CD8-positive, alpha-beta memory T cell (primary cell): ENCODE results near the gene PYROXD2. TPM values are rescaled to one million over a fixed set of nuclear protein-coding genes. Genes with fewer than 3 reads are reported as not detected.

Experiments
- CTCF ChIA-PET: fragments of 350-600 bp; sonication (Branson Sonifier 250); formaldehyde crosslinking; loops from one replicate; lab custom pipeline; 2021; ENCODE audit warnings: antibody characterized with exemption; lab: Charles Lee
- POLR2A ChIA-PET: fragments of 350-600 bp; sonication (Branson Sonifier 250); formaldehyde crosslinking; loops from one replicate; lab custom pipeline; 2021; ENCODE audit warnings: antibody characterized with exemption; lab: Charles Lee
- DNase-seq, 5 donors: peaks; one replicate each; pipeline versions ENCODE4 v3.0.0 to v3.0.0-alpha.2; 2020 to 2022; ENCODE audit warnings: mixed read lengths in 1 of 5
- H3K27ac ChIP-seq: one replicate; pipeline ENCODE4 v1.7.0; 2013; ENCODE audit warnings: low read depth, mild to moderate bottlenecking, low read length, moderate library complexity
- H3K27me3 ChIP-seq: 2 replicates; pipeline ENCODE4 v1.7.0; 2013; ENCODE audit warnings: low read length, mild to moderate bottlenecking; ENCODE audit not compliant: insufficient read depth, poor library complexity, severe bottlenecking
- H3K36me3 ChIP-seq: 2 replicates; pipeline ENCODE4 v1.7.0; 2013; ENCODE audit warnings: mild to moderate bottlenecking, low read length, moderate library complexity; ENCODE audit not compliant: insufficient read depth
- H3K4me1 ChIP-seq: 2 replicates; pipeline ENCODE4 v1.7.0; 2013; ENCODE audit warnings: mild to moderate bottlenecking, low read length, moderate library complexity; ENCODE audit not compliant: insufficient read depth
- H3K4me3 ChIP-seq: 2 replicates; pipeline ENCODE4 v1.7.0; 2013; ENCODE audit warnings: mild to moderate bottlenecking, low read length
- H3K9me3 ChIP-seq: 2 replicates; pipeline ENCODE4 v1.7.0; 2013; ENCODE audit warnings: mild to moderate bottlenecking, low read length
- H3K27ac Mint-ChIP-seq, 8 donors: one replicate each; pipeline ENCODE4 v1.8.0; 2020 to 2021; ENCODE audit warnings: mixed read lengths in 8 of 8, mild to moderate bottlenecking in 6 of 8, inconsistent platforms in 3 of 8, moderate library complexity in 3 of 8
- H3K27me3 Mint-ChIP-seq, 2 donors: one replicate each; pipeline ENCODE4 v1.8.0; 2020 to 2021; ENCODE audit warnings: mixed read lengths in 2 of 2, mild to moderate bottlenecking in 1 of 2, moderate library complexity in 1 of 2
- H3K36me3 Mint-ChIP-seq, 3 donors: one replicate each; pipeline ENCODE4 v1.8.0; 2020 to 2021; ENCODE audit warnings: mixed read lengths in 3 of 3, inconsistent platforms in 1 of 3, mild to moderate bottlenecking in 1 of 3
- H3K4me1 Mint-ChIP-seq, 3 donors: one replicate each; pipeline ENCODE4 v1.8.0; 2020 to 2021; ENCODE audit warnings: mixed read lengths in 3 of 3, inconsistent platforms in 1 of 3, mild to moderate bottlenecking in 1 of 3
- H3K4me3 Mint-ChIP-seq, 7 donors: one replicate each; pipeline ENCODE4 v1.8.0; 2020 to 2021; ENCODE audit warnings: mixed read lengths in 7 of 7, mild to moderate bottlenecking in 6 of 7, moderate library complexity in 4 of 7, inconsistent platforms in 2 of 7
- H3K9me3 Mint-ChIP-seq, 5 donors: one replicate each; pipeline ENCODE4 v1.8.0; 2020 to 2022; ENCODE audit warnings: mixed read lengths in 5 of 5, mild to moderate bottlenecking in 3 of 5, moderate library complexity in 2 of 5, inconsistent platforms in 1 of 5
- polyA plus RNA-seq: library from polyadenylated mRNA; unstranded; fragments of 300-500 nt; fragmentation: Illumina TruSeq; gene quantifications from one replicate; pipeline ENCODE4 v1.2.3, GENCODE V29; 2021
- total RNA-seq, 2 experiments: library from RNA; stranded (reverse); gene quantifications; one replicate each; pipeline ENCODE4 v1.2.3, GENCODE V29; 2021

Gene PYROXD2
- total and polyA plus RNA-seq, 3 experiments from 2014 or later, result 3.6 to 5.3 (median 4.0) TPM

DNA sequence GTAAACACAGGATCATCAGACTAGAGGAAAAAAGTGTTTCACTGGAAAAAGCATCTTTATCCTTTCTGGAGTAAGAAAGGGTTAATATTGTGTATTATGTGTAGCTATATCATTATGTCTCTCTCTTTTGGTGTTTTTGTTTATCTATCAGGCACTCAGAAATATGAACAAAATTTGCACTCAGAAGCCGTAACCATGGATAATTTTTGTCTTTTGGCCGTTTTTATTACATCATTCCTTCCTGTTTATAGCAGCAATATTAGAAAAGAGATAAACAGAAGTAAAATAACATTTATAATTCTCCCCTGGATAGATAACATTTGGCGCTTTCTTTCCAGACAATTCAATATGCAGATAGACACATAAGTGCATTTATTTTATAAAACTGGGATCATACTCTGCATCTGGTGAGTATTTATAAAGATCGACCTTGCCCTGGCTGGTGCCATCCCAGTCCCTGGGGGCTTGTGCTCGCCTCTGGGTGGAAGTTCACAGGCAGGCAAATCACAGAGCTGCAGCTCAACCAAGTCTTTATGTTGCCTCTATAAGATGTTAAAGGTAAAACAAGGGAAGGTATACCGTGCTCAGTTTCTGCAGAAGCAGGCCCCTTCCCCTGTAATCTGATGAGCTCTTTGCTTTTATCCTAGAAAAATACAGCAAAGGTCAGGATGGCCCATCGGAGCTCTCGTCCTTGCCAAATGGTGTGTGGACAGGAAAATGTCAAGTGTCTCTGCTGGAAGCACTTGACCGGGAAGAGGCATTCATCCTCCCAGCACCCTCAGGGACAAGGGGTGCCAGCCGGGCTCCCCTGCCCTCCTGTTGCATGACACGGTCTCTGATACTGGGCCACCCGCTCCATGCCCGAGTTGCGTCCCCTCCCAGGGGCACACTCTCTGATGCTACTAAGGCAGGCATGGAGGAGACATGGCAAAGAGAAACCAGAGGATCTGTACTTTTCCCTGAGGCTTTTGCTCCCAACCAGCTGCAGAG lies 43.9 kb downstream of the PYROXD2 start:
- Histone ChIP-seq H3K27me3 (no peaks in the 10 kb centered on the region), H3K36me3 (no peaks in the 10 kb centered on the region), H3K27ac (no peak overlapping the region), H3K9me3 (no peaks in the 10 kb centered on the region), H3K4me1 (no peaks in the 10 kb centered on the region), H3K4me3 (no peak overlapping the region)
- Mint-ChIP-seq H3K9me3 (no peaks in the 10 kb centered on the region), H3K4me3 (no peak overlapping the region), H3K27ac (no peak overlapping the region), H3K36me3 (no peaks in the 10 kb centered on the region), H3K27me3 (peaks cover 7 to 17% of the 10 kb centered on the region in 2 donors), H3K4me1 (no peaks in the 10 kb centered on the region)
- no peak for DNase-seq
- ChIA-PET CTCF (no interaction called here), POLR2A (no interaction called here)

DNA sequence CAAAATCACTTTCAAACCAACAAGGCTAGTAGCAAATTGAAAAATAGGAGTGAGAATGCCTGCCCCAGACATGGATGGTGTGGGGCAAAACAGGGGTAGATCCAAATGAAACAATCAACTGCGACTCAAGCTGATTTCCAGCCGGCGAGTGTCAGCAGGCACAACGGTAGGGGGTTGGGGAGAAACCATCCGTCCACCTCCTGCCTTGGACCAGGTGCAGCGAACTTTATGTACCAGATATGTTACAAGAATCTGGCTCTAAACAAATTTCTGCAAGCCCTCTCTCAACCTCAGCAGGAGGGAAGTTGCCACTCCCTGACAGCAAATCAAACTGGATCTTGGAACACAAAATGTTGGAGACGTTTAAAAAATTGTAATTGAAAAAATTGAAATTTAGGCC lies 45.2 kb downstream of the PYROXD2 start:
- Histone ChIP-seq H3K27ac (no peak overlapping the region), H3K4me3 (no peak overlapping the region), H3K9me3 (no peaks in the 10 kb centered on the region), H3K27me3 (no peaks in the 10 kb centered on the region), H3K36me3 (no peaks in the 10 kb centered on the region), H3K4me1 (no peaks in the 10 kb centered on the region)
- Mint-ChIP-seq H3K4me3 (no peak overlapping the region), H3K36me3 (no peaks in the 10 kb centered on the region), H3K9me3 (no peaks in the 10 kb centered on the region), H3K27ac (no peak overlapping the region), H3K27me3 (peaks cover 6 to 12% of the 10 kb centered on the region in 2 donors), H3K4me1 (no peaks in the 10 kb centered on the region)
- ChIA-PET POLR2A (no interaction called here), CTCF (no interaction called here)
- no peak for DNase-seq

DNA sequence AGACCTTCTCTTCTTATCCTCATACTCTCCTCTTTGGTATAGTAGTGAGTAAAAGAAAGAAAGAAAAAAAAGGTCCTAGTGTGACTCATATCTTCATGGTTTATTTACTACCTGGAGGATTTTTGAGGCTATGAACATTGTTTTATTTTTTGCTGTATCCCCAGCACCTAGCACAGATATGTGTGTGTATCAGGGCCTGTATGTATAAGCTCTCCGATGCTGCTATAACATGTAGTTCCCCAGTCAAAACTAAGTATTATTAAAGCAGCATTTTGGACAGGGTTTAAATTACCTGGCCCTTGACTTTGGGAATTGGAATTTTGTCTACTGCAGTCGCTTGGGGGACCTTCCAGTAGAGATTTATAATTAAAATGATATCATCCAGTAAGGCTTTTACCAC lies 46.3 kb downstream of the PYROXD2 start:
- ChIA-PET CTCF (no interaction called here), POLR2A (no interaction called here)
- Mint-ChIP-seq H3K4me3 (no peak overlapping the region), H3K36me3 (no peaks in the 10 kb centered on the region), H3K27me3 (peaks cover 6% of the 10 kb centered on the region in 2 donors), H3K27ac (no peak overlapping the region), H3K4me1 (no peaks in the 10 kb centered on the region), H3K9me3 (no peaks in the 10 kb centered on the region)
- H3K27me3 ChIP-seq, result no peaks in the 10 kb centered on the region
- H3K9me3 ChIP-seq, result no peaks in the 10 kb centered on the region
- H3K4me1 ChIP-seq, result no peaks in the 10 kb centered on the region
- no peak overlapping the region for H3K4me3 ChIP-seq
- no peak overlapping the region for H3K27ac ChIP-seq
- no peak for DNase-seq
- H3K36me3 ChIP-seq, result no peaks in the 10 kb centered on the region

DNA sequence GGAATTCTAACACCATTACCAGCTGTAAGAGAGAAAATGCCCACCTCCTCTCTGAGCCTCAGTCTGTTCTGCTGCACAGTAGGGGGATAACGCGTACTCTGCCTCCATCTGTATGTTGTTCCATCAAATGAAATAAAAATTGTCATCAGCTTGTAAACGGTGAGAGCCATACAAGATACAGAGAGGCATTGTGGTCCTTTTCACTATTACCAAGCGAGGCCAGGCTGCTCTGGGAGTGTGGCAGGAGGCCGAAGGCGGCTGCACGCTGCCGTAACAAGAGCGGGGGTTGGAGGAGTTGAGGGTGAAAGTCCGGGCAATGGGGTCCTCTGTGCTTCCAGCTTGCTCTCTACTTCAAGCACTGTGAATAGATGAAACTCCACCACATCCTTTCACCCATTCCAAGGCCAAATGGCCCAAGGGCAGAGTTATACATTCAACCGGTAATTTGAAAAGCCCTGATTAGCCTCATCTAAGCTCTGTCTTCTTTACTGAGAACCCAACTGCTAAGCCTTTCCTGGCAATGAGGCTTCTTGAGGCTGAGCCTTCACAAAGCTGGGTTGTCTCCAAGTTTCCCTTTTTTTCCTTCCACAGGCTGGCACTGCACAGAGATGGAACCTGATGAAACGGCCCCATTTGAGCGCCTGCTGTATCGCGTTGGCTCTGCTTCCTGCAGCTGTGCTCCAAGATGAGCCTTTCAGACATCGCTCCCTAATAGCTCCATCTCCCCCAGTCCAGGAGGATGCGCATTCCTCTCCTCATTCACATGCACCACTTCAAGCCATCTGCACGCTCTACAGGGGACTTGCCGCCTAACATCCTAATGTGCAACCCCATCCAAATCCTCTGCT lies 47.2 kb downstream of the PYROXD2 start:
- Mint-ChIP-seq H3K36me3 (no peaks in the 10 kb centered on the region), H3K4me1 (no peaks in the 10 kb centered on the region), H3K27ac (no peak overlapping the region), H3K4me3 (no peak overlapping the region), H3K9me3 (no peaks in the 10 kb centered on the region), H3K27me3 (peaks cover 6% of the 10 kb centered on the region in 2 donors)
- no peaks in the 10 kb centered on the region for H3K9me3 ChIP-seq
- ChIA-PET CTCF (no interaction called here), POLR2A (no interaction called here)
- no peaks in the 10 kb centered on the region for H3K27me3 ChIP-seq
- no peaks in the 10 kb centered on the region for H3K4me1 ChIP-seq
- no peaks in the 10 kb centered on the region for H3K36me3 ChIP-seq
- H3K27ac ChIP-seq, result no peak overlapping the region
- H3K4me3 ChIP-seq, result no peak overlapping the region
- DNase-seq, result no peak

DNA sequence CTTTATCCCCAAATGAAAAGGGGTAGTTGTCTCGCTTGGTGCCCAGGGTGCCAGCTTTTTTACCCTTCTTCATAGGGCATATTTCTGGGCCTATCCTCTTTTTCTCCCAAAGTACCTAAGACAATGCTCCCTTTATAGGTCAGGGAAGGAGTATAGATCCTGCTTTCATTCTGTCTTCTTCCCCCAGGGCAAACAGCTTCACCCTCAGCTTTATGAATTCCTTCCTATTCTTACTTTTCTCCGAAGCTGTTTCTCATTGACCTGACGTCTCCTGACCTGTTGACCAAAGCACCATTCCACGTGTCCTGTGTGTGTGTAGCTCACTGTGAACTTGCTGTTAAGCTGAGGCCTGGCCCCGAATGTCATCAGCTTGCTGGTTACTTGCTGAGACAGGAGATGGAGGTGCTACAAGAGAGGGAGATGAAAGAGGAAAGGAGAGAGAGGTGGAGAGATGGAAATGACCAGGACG lies 48.9 kb downstream of the PYROXD2 start:
- Histone ChIP-seq H3K27ac (no peak overlapping the region), H3K4me3 (no peak overlapping the region), H3K4me1 (peaks cover 5% of the 10 kb centered on the region), H3K9me3 (no peaks in the 10 kb centered on the region), H3K27me3 (no peaks in the 10 kb centered on the region), H3K36me3 (no peaks in the 10 kb centered on the region)
- POLR2A ChIA-PET, result no interaction called here
- Mint-ChIP-seq H3K4me3 (no peak overlapping the region), H3K36me3 (no peaks in the 10 kb centered on the region), H3K9me3 (no peaks in the 10 kb centered on the region), H3K4me1 (peaks cover 5% of the 10 kb centered on the region in 3 donors), H3K27ac (peak overlapping the region in 1 of 8 donors; percentile 20), H3K27me3 (peaks cover 3 to 6% of the 10 kb centered on the region in 2 donors)
- CTCF ChIA-PET, result interaction anchor here (0.9 kb wide), 1 partner anchor 8 kb away, joined by 3 read pairs; no protein-coding TSS in a partner anchor
- DNase-seq, result no peak

DNA sequence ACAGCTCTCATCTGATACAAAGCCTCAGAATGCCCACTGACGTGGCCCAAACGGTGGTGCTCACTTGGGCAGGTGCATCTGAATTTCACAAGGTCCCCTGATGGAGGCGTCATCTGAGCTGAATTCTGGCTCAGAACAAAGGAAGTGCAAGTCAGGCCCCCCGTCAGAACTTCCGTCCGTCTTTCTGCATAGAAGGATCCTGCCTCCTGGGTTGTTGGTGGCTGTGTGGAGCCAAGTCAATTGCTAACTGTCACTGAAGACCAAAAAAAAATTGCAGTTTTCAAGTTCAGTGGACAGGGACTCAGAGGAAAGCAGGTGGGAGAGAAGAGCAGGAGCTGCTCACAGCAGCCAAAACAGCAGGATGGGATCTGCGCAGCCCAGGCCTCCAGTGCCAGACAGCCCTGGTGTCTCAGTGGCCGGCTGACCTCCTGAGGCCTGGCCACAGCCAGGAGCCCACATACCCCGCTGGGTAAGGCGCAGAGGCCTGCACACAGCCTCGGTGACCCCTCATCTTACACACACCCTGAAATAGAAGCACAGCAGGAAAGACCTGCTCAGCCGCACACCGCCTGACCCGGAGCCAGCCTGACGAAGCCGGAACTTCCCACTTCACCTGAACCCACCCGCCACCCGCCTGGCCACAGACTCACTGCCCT lies 49.4 kb downstream of the PYROXD2 start:
- DNase-seq, result peak in 1 of 5 donors; percentile 24
- Histone ChIP-seq H3K36me3 (no peaks in the 10 kb centered on the region), H3K9me3 (no peaks in the 10 kb centered on the region), H3K27ac (no peak overlapping the region), H3K27me3 (no peaks in the 10 kb centered on the region), H3K4me3 (no peak overlapping the region), H3K4me1 (peaks cover 6% of the 10 kb centered on the region)
- Mint-ChIP-seq H3K9me3 (no peaks in the 10 kb centered on the region), H3K27ac (no peak overlapping the region), H3K4me3 (no peak overlapping the region), H3K4me1 (peaks cover 5 to 7% (median 5%) of the 10 kb centered on the region in 3 donors), H3K27me3 (peaks cover 3 to 6% of the 10 kb centered on the region in 2 donors), H3K36me3 (no peaks in the 10 kb centered on the region)
- ChIA-PET POLR2A (no interaction called here), CTCF (no interaction called here)

DNA sequence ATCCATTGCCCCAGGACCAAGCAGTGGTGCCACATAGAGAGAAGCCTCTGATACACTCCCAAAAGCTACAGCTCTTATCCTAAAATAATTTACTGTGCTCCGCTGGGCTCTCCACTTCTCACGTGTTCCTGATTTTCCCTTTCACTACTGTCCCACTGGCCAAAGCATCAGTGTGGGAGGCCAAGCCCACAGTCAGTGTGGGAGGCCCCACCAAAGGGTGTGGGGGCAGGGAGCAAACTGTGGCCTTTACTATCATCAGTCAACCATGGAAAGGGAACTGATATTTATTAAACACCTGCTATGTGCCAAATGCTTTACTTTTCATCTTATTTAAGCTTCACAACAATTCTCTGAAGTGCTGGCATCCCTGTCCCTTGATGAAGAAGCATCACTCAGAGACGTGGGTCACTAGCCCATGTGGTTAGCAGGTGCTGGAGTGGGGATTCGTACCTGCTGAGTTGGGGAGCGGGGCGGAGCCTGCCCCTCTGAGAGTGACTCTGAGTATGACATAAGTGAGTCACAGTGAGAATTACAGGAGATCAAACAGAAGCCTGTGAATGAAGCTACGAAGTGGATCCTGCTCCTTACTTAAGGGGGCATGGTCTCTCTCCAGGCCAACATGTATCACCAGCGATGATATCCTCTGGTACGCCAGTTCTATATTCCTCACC lies 50.4 kb downstream of the PYROXD2 start:
- Histone ChIP-seq H3K4me1 (peaks cover 6% of the 10 kb centered on the region), H3K27ac (no peak overlapping the region), H3K4me3 (no peak overlapping the region), H3K9me3 (no peaks in the 10 kb centered on the region), H3K27me3 (no peaks in the 10 kb centered on the region), H3K36me3 (no peaks in the 10 kb centered on the region)
- Mint-ChIP-seq H3K27me3 (peaks cover 3 to 4% of the 10 kb centered on the region in 2 donors), H3K4me3 (no peak overlapping the region), H3K36me3 (no peaks in the 10 kb centered on the region), H3K9me3 (no peaks in the 10 kb centered on the region), H3K4me1 (peaks cover 5 to 7% (median 5%) of the 10 kb centered on the region in 3 donors), H3K27ac (peak overlapping the region in 2 of 8 donors; percentile 38 to 80)
- ChIA-PET CTCF (no interaction called here), POLR2A (no interaction called here)
- DNase-seq, result no peak
